DMS 273 (cell line): ENCODE measurements around the gene ARHGAP1.
"Not testable (repeated sequence)": the region's sequence is repeated elsewhere in the genome, so short reads cannot be mapped to it uniquely, and the experiment has no call there.

Experiments used
- DNase-seq: peaks from one replicate; lab custom pipeline; 2025; ENCODE audit not compliant: unreplicated experiment; lab: John Stamatoyannopoulos, UW

ARHGAP1 gene

DNA sequence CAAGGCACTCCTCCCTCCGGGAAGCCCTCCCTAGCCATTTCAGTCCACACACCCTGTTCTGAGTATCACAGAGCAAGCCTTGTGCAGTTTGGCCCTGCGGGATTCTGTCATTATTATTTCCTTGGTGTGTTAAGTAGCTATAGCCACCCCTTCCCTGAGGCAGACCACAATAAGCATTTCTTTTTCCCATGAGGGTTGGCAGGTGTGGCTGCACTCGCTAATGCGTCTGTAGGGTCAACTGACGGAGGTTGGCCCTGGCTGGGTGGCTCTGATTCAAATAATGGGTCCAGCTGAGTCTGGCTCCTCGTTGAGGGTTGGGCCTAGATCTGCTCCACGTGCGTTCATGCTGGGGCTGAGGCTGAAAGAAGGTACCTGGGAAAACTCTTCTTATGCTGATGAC lies 23.7 kb upstream of the ARHGAP1 start:
- DNase-seq, result no peak

DNA sequence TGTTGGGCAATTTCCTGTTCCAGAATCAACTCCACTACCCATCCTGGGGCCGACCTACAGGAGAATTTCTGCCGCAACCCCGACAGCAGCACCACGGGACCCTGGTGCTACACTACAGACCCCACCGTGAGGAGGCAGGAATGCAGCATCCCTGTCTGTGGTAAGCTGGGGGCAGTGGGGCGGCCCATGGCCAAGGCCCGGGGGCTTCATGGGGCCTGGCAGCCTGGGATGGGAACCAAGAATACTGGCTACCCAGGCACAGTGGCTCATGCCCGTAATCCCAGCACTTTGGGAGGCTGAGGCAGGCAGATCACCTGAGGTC lies 22.9 kb upstream of the ARHGAP1 start:
- no peak for DNase-seq

DNA sequence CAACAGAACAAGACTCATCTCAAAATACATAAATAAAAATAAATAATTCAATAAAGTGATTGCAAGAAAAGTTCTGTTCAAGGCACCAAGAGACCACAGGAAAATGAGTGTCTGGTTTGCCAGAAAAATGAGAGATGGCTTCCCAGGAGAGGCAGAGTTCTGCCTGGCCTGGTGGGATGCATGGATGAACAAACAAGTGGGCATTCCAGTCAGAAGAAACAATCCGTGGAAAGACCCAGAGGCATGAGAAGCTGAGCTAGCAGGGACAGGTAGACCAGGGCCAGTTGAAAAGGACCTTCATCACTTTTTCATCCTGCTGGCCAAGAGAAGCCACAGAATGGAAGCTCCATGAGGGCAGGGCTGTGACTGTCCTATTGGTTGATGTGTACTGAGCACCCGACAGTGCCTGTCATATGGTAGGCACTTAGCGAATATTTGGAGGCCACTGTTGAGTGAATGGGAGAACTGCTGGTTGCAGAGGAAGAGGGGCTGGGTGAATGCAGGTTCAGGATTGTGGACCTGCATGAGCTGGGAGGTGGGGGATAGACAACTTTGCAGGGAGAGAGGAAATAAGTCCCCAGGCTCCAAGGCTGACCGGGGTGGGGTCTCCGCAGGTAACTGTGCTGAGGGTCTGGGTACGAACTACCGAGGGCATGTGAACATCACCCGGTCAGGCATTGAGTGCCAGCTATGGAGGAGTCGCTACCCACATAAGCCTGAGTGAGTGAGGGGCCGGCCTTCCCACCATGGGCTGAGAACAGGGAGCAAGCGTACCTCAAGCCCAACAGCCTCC lies 22.3 kb upstream of the ARHGAP1 start:
- no peak for DNase-seq

DNA sequence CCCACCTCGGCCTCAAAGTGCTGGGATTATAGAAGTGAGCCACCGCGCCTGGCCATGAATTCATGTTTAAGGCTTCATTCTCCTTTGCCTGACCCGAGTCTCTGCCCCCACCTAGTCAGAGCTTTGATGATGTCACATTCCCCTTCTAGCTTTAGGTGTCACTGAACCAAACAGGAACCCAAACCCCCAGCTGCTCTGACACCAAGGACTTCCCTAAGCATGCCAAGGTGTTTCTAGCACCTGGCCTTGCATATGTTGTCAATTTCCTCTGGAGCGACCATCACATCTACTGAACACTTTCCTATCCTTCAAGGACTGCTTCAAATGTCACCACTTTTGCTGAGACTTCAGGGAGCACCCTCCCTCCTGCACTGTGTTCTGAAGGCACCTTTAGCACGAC lies 20.9 kb upstream of the ARHGAP1 start:
- DNase-seq, result no peak

DNA sequence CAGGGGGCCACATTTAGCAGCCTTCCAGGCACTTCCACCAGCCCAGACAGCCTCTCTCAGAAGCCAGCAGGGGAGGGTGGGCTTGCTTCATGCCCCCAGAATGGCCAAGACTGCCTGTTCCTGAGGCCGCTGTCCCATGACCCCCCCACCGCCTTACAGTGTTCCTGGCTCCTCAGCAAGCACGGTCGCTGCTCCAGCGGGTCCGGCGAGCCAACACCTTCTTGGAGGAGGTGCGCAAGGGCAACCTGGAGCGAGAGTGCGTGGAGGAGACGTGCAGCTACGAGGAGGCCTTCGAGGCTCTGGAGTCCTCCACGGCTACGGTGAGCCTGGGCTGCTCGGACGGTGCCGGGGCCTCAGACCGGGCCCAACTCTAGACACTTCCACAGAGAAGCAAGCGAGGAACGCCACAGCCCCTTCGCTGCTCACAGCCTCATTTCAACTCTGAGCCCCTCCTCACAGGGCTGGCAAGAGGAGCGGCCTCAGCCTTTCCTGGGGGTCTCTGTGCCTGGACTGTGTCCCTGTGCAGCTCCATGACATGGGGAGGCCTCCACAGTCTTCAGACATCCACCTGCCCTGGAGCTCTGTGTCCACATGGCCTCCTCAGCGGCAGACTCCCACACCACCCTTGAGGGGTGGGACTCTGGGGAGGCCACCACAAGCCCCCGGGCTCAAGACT lies 19.3 kb upstream of the ARHGAP1 start:
- no peak for DNase-seq

DNA sequence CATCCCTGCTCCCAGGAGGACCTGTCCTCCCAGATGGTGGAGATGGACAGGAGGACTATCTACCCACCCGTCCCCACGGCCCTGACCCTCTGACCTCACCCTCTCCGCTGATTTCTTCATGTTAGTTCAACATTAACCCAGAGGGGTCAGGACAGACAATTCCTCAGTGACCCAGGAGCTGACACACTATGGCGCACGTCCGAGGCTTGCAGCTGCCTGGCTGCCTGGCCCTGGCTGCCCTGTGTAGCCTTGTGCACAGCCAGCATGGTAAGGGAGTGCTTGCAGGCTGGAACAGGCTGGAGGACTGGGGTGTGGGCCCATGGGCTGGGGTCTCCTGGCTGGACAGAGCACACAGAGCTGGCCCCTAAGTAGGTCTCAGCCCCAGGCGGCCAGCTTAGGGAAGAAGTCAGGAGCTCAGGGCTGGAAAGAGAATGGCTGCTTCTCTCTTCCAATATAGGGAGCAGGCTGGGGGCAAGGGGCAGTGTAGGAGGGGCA lies 18.7 kb upstream of the ARHGAP1 start, which contains the start of gene F2:
TSS of gene F2 (plus strand) at position 166 of the 495 bp plus-strand sequence. CDS start at position 189, 23 bp downstream.
- no peak for DNase-seq

DNA sequence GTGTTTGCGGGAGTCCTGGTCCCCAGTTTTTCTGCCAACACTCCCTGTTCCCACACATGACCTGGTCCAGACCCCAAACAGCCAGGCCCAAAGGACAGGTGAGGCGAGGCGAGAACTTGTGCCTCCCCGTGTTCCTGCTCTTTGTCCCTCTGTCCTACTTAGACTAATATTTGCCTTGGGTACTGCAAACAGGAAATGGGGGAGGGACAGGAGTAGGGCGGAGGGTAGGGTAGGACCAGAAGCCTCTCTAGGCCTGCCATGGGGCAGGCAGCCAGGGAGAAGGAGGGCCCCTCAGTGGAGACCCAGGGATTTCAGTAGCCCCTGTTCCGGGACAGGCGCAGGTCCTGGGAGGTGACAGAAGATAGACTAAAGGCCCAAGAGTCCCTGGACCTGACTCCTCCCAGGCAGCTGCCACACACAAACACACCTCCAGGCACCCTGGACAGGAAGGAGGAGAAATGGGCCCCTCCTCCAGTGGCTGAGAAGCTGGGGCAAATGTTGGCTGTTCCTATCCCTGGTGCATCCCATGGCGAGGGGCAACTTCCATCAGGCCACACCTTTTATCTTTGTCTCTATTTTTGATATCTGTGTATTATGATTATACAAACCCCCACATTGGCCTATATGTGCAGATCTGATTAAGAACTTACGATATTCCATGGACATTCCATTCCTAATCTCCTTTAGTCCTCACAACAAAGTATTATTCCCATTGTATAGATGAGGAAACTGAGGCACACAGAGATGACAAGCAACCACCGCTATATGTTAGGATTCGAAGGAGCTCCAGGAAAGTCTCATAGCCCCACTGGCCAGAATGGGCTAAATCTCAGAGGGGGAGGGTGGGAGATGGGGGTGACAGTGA lies 18.0 kb upstream of the ARHGAP1 start:
- DNase-seq, result no peak

DNA sequence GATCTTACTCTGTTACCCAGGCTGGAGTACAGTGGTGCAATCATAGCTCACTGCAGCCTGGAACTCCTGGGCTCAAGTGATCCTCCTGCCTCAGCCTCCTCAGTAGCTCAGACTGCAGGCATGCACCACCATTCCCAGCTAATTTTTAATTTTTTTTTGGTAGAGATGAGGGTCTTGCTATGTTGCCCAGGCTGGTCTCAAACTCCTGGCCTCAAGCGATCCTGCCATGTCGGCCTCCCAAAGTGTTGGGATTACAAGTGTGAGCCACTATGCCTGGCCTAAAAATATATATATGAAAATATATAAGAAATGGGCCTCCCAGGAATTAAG lies 17.4 kb upstream of the ARHGAP1 start:
- not testable (repeated sequence) for DNase-seq

DNA sequence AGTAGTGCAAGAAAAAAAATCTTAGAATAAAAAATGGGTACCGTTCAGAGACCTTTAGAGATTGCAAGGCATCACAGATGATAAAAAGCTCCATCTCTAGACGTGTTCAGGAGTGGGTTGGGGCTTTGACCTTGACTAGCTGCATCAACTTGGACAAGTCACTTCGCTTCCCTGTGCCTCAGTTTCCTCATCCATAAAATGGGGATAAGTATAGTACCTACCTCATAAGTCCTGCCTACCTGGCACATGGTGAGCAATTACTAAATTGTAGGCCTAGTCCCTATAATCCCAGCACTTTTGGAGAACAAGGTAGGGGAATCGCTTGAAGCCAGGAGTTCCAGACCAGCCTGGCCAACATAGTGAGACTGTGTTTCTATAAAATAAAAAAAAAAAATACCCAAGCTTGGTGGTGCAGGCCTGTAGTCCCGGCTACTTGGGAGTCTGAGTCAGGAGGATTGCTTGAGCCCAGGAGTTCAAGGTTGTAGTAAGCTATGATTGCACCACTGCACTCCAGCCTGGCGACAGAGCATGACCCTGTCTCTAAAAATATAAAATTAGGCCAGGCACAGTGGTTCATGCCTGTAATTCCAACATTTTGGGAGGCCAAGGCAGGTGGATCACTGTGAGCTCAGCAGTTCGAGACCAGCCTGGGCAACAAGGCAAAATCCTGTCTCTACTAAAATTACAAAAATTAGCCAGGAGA lies 12.6 kb upstream of the ARHGAP1 start:
- DNase-seq, result no peak

DNA sequence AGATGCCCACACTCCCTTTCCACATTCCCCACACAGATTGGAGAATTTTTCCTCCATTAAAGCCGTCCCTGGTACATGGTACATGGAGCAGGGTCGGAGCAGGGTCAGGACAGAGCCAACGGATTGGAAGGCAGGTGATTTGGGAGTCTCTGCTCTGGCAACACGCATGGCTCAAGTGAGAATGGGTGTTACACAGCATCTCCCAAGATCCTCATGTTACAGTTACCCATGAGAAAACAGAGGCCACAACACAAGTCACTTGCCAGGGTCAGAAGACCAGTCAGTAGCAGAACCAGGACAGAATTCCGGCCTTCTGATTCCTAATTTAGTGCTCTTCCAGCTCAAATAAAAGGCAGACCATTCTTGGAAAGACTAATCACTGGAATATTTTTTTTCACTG lies 10.9 kb upstream of the ARHGAP1 start:
- no peak for DNase-seq

DNA sequence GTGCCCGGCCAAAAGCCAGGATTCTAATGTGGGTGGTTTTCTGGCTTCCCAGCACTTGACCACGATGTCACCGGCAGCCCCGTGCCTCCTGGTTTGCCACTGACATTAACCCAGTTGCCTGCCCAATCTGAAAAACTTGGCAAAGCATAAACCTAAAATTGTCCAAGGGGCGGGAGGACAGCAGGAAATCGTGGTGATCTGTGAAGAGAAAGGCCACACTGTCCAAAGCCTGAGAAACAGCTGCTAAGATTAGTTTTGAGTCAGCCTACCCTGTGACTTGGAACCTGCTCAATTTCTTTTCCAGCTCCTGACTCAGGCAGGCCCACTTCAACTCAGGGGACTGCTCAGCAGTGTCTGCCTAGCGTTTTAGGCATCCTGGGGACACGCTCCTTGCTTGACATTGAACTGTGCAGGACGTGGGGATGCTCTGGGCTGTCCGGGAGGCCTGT lies 10.4 kb upstream of the ARHGAP1 start:
- peak; percentile 24 for DNase-seq

DNA sequence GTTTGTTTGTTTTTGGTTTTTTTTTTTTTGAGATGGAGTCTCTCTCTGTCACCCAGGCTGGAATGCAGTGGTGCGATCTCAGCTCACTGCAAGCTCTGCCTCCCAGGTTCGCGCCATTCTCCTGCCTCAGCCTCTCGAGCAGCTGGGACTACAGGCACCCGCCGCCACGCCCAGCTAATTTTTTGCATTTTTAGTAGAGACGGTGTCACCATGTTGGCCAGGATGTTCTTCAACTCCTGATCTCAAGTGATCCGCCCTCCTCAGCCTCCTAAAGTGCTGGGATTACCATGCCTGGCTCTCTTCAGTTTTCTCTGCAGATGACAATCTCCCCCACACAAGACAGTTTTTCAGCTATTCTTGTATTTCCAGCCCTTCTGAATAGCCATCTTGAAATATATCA lies 8.9 kb upstream of the ARHGAP1 start:
- not testable (repeated sequence) for DNase-seq

DNA sequence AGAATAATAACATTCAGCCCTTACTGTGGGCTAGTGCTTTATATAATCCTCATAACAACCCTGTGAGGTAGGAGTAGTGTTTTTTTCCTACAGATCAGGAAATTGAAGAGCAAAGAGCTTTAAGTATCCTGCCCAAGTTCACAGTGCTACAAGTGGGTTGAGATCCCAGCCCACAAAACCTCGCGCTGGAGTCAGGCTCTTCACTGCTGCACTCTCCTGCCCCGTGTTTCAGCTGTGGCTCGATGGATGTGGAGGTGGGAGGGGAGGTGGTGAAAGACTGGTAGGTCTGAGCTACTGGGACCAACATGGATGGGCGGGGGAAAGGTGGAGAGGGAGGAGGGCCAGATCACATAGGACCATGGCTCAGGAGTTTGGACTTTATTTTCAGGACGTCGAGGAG lies 6.5 kb upstream of the ARHGAP1 start:
- no peak for DNase-seq

DNA sequence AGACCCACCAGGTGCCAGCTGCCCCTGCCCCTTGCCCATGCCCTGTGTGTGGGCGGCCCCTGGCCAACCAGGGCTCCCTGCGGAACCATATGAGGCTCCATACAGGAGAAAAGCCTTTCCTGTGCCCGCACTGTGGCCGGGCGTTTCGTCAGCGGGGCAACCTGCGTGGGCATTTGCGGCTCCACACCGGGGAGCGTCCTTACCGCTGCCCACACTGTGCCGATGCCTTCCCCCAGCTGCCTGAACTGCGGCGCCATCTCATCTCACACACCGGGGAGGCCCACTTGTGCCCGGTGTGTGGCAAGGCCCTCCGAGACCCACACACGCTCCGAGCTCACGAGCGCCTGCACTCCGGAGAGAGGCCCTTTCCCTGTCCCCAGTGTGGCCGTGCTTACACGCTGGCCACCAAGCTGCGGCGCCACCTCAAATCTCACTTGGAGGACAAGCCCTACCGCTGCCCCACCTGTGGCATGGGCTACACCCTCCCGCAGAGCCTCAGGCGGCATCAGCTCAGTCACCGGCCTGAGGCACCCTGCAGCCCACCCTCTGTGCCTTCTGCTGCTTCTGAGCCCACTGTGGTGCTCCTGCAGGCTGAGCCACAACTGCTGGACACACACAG lies 4.8 kb upstream of the ARHGAP1 start:
- no peak for DNase-seq

DNA sequence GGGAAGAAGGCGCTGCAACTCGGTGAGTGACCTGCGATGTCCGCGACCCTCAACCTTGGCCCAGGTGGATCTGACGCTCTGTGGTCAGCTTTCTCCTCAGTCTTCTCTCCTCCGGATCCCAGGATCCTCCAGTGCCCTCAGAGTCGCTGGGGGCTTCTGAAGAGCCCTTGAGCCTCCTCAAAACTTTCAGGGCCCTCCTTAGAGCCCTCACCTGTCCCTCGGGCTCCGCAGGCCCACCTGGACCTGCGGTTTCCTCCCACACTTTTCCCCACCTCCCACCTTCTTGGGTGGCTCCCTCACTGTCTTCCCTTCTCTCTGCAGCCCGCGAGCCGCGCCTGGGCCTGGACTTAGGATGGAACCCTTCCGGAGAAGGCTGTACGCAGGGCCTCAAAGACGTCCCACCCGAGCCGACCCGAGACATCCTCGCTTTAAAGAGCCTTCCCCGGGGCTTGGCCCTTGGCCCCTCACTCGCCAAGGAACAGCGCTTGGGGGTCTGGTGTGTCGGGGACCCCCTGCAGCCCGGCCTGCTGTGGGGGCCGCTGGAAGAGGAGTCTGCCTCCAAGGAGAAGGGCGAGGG lies 747 bp upstream of the ARHGAP1 start:
- no peak for DNase-seq

DNA sequence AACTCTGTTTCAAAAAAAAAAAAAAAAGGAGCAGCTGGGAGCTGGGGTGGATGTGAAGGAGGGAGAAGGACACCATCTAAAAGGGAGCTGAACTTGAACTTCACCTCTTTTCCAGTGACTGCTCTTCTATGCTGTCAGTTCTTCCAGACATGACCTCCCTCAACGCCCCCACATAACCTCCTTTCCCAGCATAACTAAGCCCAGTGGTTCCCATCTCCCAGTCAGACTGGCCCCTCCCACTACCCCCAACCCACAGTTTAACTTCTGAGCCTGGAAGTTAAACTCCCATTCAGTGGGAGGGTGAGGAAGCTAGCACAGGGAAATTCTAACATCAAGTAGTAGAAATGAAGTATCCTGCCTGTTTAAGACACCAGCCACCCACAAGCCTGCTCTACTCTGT lies 1.8 kb downstream of the ARHGAP1 start:
- DNase-seq, result no peak

DNA sequence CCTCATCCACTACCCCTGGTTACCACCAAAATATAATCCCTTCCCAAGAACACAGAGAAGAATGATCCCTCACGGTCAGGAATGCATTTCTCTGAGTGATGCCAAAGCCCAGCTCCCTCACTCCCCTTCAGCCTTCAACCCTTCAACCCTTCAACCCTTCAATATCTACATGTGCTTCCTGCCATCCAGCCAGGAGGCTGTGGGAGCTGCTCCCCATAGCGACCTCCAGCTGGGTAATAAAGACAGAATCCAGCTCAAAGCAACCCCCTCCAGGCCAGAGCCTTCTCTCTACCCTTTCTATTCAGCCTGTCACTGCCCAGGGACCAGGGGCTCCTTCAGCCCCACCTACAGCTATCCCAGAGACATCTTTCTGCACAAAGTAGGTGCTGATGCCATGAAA lies 2.7 kb downstream of the ARHGAP1 start:
- no peak for DNase-seq

DNA sequence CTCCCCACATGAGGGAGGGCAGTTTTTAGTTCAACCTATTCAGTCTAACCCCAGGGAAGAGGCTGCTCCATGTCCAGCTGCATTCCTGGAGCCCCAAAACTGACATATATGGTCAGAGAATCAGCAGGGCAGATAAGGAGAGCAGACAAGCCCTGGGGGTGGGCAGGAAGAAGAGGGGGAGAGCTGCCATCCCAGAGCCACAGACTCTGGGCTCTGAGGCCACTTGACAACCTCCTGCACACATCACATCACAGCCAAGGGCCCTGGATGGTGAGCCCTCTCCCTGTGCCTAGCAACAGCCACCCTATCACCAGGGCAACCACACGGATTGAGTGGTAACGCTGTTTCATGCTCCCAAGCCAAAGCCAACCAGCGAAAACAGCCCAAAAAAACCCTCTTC lies 3.1 kb downstream of the ARHGAP1 start:
- peak; percentile 23 for DNase-seq

DNA sequence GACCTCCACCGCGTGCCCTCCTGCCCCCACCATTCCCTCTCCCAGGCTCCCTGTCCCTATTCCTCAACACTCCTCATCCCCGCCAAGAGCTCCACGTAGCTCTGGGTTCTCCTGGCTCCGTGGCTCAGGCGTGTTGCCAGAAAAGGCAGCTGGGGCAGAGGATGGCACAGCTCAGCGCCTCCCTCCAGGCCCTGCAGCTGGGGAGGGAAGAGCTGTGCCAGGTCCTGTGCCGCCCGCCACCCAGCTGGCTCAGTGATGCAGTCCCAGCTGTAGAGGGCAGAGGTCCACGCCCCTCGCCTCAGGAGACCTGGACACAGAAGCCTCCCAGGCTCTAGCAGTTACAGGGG lies 4.2 kb downstream of the ARHGAP1 start:
- peak; percentile 91 for DNase-seq
